Measurements from ENCODE around the gene DUSP14.
"Not testable (repeated sequence)": the region's sequence is repeated elsewhere in the genome, so short reads cannot be mapped to it uniquely, and the experiment has no call there.

DNA sequence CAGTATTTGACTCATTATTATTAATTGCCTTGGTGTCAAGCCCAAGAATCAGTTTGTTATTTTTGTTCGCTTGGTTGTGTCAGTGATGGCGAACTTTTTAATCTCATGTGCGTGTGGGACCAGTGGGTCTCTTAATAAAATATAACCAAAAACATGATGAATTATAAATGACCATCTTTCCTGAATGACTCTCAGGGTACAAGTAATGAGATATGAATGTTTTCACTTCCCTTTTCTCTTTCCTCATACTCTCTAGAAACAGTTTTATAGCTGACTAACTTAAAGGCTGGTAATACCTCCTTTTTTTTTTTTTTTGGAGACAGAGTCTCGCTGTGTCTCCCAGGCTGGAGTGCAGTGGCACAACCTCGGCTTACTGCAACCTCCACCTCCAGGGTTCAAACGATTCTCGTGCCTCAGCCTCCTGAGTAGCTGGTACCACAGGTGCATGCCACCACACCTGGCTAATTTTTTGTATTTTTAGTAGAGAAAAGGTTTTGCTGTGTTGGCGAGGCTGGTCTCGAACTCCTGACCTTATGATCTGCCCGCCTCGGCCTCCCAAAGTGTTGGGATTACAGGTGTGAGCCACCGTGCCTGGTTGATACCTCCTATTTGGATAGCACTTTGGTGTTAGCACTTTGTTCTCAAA, 48.2 kb upstream of the DUSP14 start:
- TF ChIP-seq, protein P1, sequence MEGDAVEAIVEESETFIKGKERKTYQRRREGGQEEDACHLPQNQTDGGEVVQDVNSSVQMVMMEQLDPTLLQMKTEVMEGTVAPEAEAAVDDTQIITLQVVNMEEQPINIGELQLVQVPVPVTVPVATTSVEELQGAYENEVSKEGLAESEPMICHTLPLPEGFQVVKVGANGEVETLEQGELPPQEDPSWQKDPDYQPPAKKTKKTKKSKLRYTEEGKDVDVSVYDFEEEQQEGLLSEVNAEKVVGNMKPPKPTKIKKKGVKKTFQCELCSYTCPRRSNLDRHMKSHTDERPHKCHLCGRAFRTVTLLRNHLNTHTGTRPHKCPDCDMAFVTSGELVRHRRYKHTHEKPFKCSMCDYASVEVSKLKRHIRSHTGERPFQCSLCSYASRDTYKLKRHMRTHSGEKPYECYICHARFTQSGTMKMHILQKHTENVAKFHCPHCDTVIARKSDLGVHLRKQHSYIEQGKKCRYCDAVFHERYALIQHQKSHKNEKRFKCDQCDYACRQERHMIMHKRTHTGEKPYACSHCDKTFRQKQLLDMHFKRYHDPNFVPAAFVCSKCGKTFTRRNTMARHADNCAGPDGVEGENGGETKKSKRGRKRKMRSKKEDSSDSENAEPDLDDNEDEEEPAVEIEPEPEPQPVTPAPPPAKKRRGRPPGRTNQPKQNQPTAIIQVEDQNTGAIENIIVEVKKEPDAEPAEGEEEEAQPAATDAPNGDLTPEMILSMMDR (IDR thresholded peaks at IDR 0.05), result not testable (repeated sequence)
- not testable (repeated sequence) for TF ChIP-seq POLR2A (IDR thresholded peaks at IDR 0.05)
